K562 (cell line): ENCODE data around the gene CFHR2. TPM values are rescaled to one million over a fixed set of nuclear protein-coding genes. Genes with fewer than 3 reads are reported as not detected.
"Not testable (repeated sequence)": the region's sequence is repeated elsewhere in the genome, so short reads cannot be mapped to it uniquely, and the experiment has no call there.

Experiments
- ATAC-seq: fragments of 200-7000 bp; cut with Tn5 transposase; 3 replicates; pipeline ENCODE4 v1.9.1; 2020; ENCODE audit warnings: moderate library complexity
- BruUV-seq: library from RNA; stranded (reverse); fragments of 400-500 nt; replicated peaks from 2 replicates; lab custom pipeline; 2021; lab: Mats Ljungman, UMichigan
- CTCF ChIA-PET: fragments of 300-600 bp; formaldehyde crosslinking; extraction: SDS; loops from one replicate; lab custom pipeline; 2021; ENCODE audit warnings: low intra/inter-chr PET ratio; lab: Yijun Ruan, JAX
- POLR2A ChIA-PET: fragments of 300-600, 350-650 bp; sonication (Branson Sonifier 250); formaldehyde crosslinking; extraction: SDS; loops from one replicate; lab custom pipeline; 2021; ENCODE audit warnings: antibody characterized with exemption, inconsistent platforms; lab: Yijun Ruan, JAX
- DNase-seq, 4 experiments: peaks; one replicate each; pipeline versions ENCODE4 v3.0.0 to v3.0.0-alpha.2; 2011 to 2018; ENCODE audit warnings: low spot score in 3 of 4, mixed read lengths in 3 of 4; ENCODE audit errors: extremely low read depth in 1 of 4
- FAIRE-seq: peaks from 2 replicates; lab custom pipeline; 2011; peaks lifted over from hg19 to GRCh38; lab: Jason Lieb, UNC
- H2AFZ ChIP-seq: 2 replicates; pipeline ENCODE4 v1.6.0; 2011; ENCODE audit warnings: low read depth, low read length, control low read depth, inconsistent platforms
- H3K27ac ChIP-seq: fragments of 200-600 bp; 3 replicates; pipeline ENCODE4 v1.8.0; 2011; ENCODE audit warnings: low read depth, mild to moderate bottlenecking, control low read depth, inconsistent platforms, low read length, moderate library complexity, mixed read lengths; ENCODE audit errors: extremely low read depth
- H3K27me3 ChIP-seq, 2 experiments: fragments of 300-600 bp in 1 of 2; 2 replicates in 1 of 2; 3 replicates in 1 of 2; pipeline versions ENCODE4 v1.6.0 to v1.8.0; 2011; ENCODE audit warnings: inconsistent platforms in 2 of 2, low read length in 2 of 2, mild to moderate bottlenecking in 1 of 2, mixed read lengths in 1 of 2, moderate library complexity in 1 of 2; ENCODE audit not compliant: control insufficient read depth in 2 of 2, insufficient read depth in 2 of 2
- H3K36me3 ChIP-seq: fragments of 300-600 bp; 3 replicates; pipeline ENCODE4 v1.8.0; 2011; ENCODE audit warnings: mild to moderate bottlenecking, low read length, inconsistent platforms; ENCODE audit not compliant: control insufficient read depth, insufficient read depth
- H3K4me1 ChIP-seq, 2 experiments: fragments of 200-600 bp in 1 of 2; replicated peaks in 1 of 2; 2 replicates in 1 of 2; 3 replicates in 1 of 2; pipeline versions ENCODE4 v1.5.1 to v1.8.0; 2011; ENCODE audit warnings: inconsistent platforms in 2 of 2, low read length in 2 of 2, mild to moderate bottlenecking in 1 of 2, mixed read lengths in 1 of 2, moderate library complexity in 1 of 2; ENCODE audit not compliant: control insufficient read depth in 2 of 2, insufficient read depth in 2 of 2
- H3K4me2 ChIP-seq: 2 replicates; pipeline ENCODE4 v1.6.1; 2011; ENCODE audit warnings: low read length, control low read depth, inconsistent platforms, mixed read lengths; ENCODE audit not compliant: insufficient read depth
- H3K4me3 ChIP-seq: fragments of 200-600 bp; sonication (generic), shearing (Covaris generic); 2 replicates; pipeline ENCODE4 v1.5.1; 2016; ENCODE audit warnings: control low read depth, inconsistent platforms
- H3K79me2 ChIP-seq: fragments of 200-600 bp; 3 replicates; pipeline ENCODE4 v1.8.0; 2011; ENCODE audit warnings: low read length, inconsistent platforms; ENCODE audit not compliant: control insufficient read depth, insufficient read depth
- H3K9ac ChIP-seq, 2 experiments: 2 replicates each; pipeline versions ENCODE4 v1.6.0 to v1.6.1; 2011; ENCODE audit warnings: low read depth in 2 of 2, low read length in 2 of 2, control low read depth in 1 of 2, inconsistent platforms in 1 of 2, mild to moderate bottlenecking in 1 of 2, mixed read lengths in 1 of 2; ENCODE audit not compliant: insufficient read depth in 1 of 2
- H3K9me1 ChIP-seq: one replicate; pipeline ENCODE4 v1.6.0; 2011; ENCODE audit warnings: inconsistent platforms, mild to moderate bottlenecking, low read length, moderate library complexity; ENCODE audit not compliant: control insufficient read depth, insufficient read depth
- H3K9me3 ChIP-seq: replicated peaks from 2 replicates; pipeline ENCODE4 v1.5.1; 2011; ENCODE audit warnings: low read depth, low read length, inconsistent platforms; ENCODE audit not compliant: control insufficient read depth, insufficient read depth
- H4K20me1 ChIP-seq: replicated peaks from 2 replicates; pipeline ENCODE4 v1.6.1; 2011; ENCODE audit warnings: low read length, inconsistent platforms, mixed read lengths; ENCODE audit not compliant: control insufficient read depth, insufficient read depth
- CEBPB ChIP-seq: fragments of 450-650 bp; IDR thresholded peaks from 2 replicates; pipeline ENCODE4 v1.6.1; 2016; ENCODE audit warnings: missing genetic modification characterization, missing compliant biosample characterization
- CEBPG ChIP-seq, 3 experiments: fragments of 200-800 bp in 1 of 3; sonication (Bioruptor generic) in 1 of 3; sonication (generic) in 1 of 3; formaldehyde crosslinking in 1 of 3; IDR thresholded peaks in 2 of 3; conservative IDR thresholded peaks in 1 of 3; 2 replicates each; pipeline versions ENCODE4 v1.6.1 to v1.8.0; 2016 to 2022; ENCODE audit warnings: missing compliant biosample characterization in 2 of 3, missing genetic modification characterization in 2 of 3, mild to moderate bottlenecking in 1 of 3, missing genetic modification reagents in 1 of 3
- NFIC ChIP-seq: fragments of 450-650 bp; IDR thresholded peaks from 2 replicates; pipeline ENCODE4 v1.6.1; 2017; ENCODE audit warnings: mild to moderate bottlenecking, inconsistent platforms
- NFIX ChIP-seq: fragments of 250-450 bp; sonication (Bioruptor Pico); IDR thresholded peaks from 2 replicates; pipeline ENCODE4 v1.4.0; 2020; ENCODE audit warnings: low read depth, mild to moderate bottlenecking, moderate library complexity
- ZNF77 ChIP-seq: fragments of 250-450 bp; sonication (Bioruptor Pico); IDR thresholded peaks from 2 replicates; pipeline ENCODE4 v1.5.0; 2020
- ZSCAN29 ChIP-seq: fragments of 450-650 bp; IDR thresholded peaks from 2 replicates; pipeline ENCODE4 v1.6.1; 2017
- WGBS: fragments of 100-300 bp; shearing (Covaris generic); methylation state at CpG from one replicate; pipeline ENCODE4 v1.1.6; 2016; ENCODE audit warnings: low coverage, mixed read lengths; ENCODE audit not compliant: insufficient coverage; ENCODE audit errors: missing lambda C conversion rate; 5-methylcytosine and 5-hydroxymethylcytosine counted together
- in situ Hi-C: fragments of 300-500 bp; cut with MboI; formaldehyde crosslinking; loops from 4 replicates; pipeline ENCODE4 v1.15.0; 2018; ENCODE audit warnings: inconsistent platforms, mixed read lengths
- intact Hi-C: fragments of 100-400 bp; cut with micrococcal nuclease; formaldehyde crosslinking; loops from 2 replicates; pipeline ENCODE4 v1.14.2; 2022
- polyA plus RNA-seq, 8 experiments: library from polyadenylated mRNA; depleted of rRNA in 4 of 8; stranded (reverse) in 5 of 8; unstranded in 3 of 8; fragments of >200 nt; fragmentation: Nextera tagmentation in 2 of 8; fragmentation: Illumina TruSeq in 1 of 8; extraction: Ambion mirVana in 2 of 8; extraction: Trizol in 1 of 8; gene quantifications; 2 replicates each; pipeline versions ENCODE4 v1.2.1 to v1.2.3, GENCODE V29; 2011 to 2014; ENCODE audit warnings: inconsistent platforms in 1 of 8, missing spikeins in 1 of 8
- total RNA-seq, 7 experiments: library from RNA; depleted of rRNA in 6 of 7; stranded (reverse); fragments of >200 nt in 6 of 7; fragmentation: Illumina TruSeq in 2 of 7; extraction: Trizol in 2 of 7; gene quantifications; 2 replicates each; pipeline versions ENCODE4 v1.2.1 to v1.2.3, GENCODE V29; 2011 to 2021; ENCODE audit warnings: low replicate concordance in 1 of 7

The CFHR2 gene
- total and polyA plus RNA-seq, 9 of the 15 experiments (the other 6 are each of a cell fraction or from before 2014, with no cell fraction given) = not detected

- BruUV-seq = no TSS peak
- no peak overlapping the region for H3K4me2 ChIP-seq
- no peak overlapping the region for H3K9ac ChIP-seq
- ATAC-seq (no peak), DNase-seq (no peak), FAIRE-seq (no peak)
- no peak for TF ChIP-seq CEBPG (CRISPR knock-in tag; IDR thresholded peaks at IDR 0.05)
- peak; percentile 15 to 79; a peak in 2 of 4 replicates for TF ChIP-seq CEBPG (tag; conservative IDR thresholded peaks at IDR 0.05 in 1 of 2, IDR thresholded peaks at IDR 0.05 in 1 of 2)
- TF ChIP-seq ZNF77 (CRISPR knock-in tag) = no peak
- TF ChIP-seq CEBPB (tag) = peak; percentile 50; the same call in 1 of the 2 replicates
- no peak for TF ChIP-seq NFIC
- no peak for TF ChIP-seq ZSCAN29
- TF ChIP-seq NFIX (CRISPR knock-in tag) = no peak
- H3K27me3 ChIP-seq = no peaks in the 10 kb centered on the region
- in situ Hi-C loops = no loop called here
- no peaks in the 10 kb centered on the region for H3K36me3 ChIP-seq
- WGBS = 0% methylated on average over 1 of the region's 1 CpG
- no peak overlapping the region for H3K4me3 ChIP-seq
- H3K9me3 ChIP-seq = no peaks in the 10 kb centered on the region
- POLR2A ChIA-PET = no interaction called here
- H3K27ac ChIP-seq = no peak overlapping the region
- no peaks in the 10 kb centered on the region for H4K20me1 ChIP-seq
- intact Hi-C loops = no loop called here
- H2AFZ ChIP-seq = no peak overlapping the region
- H3K79me2 ChIP-seq = no peaks in the 10 kb centered on the region
- no peaks in the 10 kb centered on the region for H3K9me1 ChIP-seq
- H3K4me1 ChIP-seq = no peaks in the 10 kb centered on the region
- CTCF ChIA-PET = no interaction called here
Measured at GRCh38 chr1:196980859-196981258, 37.3 kb downstream of the CFHR2 start.

- CTCF ChIA-PET, H3K27ac ChIP-seq, H3K9me1 ChIP-seq, H4K20me1 ChIP-seq, H3K4me2 ChIP-seq, H3K27me3 ChIP-seq, H3K9ac ChIP-seq, intact Hi-C loops, BruUV-seq, DNase-seq, H3K36me3 ChIP-seq, ATAC-seq, in situ Hi-C loops, FAIRE-seq, H3K79me2 ChIP-seq, H3K4me1 ChIP-seq, H3K4me3 ChIP-seq, H2AFZ ChIP-seq, H3K9me3 ChIP-seq: not testable (repeated sequence)
- whole genome bisulfite sequencing = 6% methylated on average over 7 of the region's 7 CpGs
- POLR2A ChIA-PET = interaction anchor here (0.7 kb wide), 1 partner anchor 8 kb away, joined by 4 read pairs; no protein-coding TSS in a partner anchor
Measured at GRCh38 chr1:196982247-196982646, 38.7 kb downstream of the CFHR2 start.

GRCh38 chr1:196991919-196992651 is 48.5 kb downstream of the CFHR2 start:
- H3K79me2 ChIP-seq, intact Hi-C loops, H3K4me1 ChIP-seq, H3K9me1 ChIP-seq, H3K27ac ChIP-seq, CTCF ChIA-PET, POLR2A ChIA-PET, H3K36me3 ChIP-seq, H4K20me1 ChIP-seq, FAIRE-seq, in situ Hi-C loops, H2AFZ ChIP-seq, H3K4me3 ChIP-seq, H3K9me3 ChIP-seq, H3K27me3 ChIP-seq, BruUV-seq, H3K9ac ChIP-seq, ATAC-seq, H3K4me2 ChIP-seq: not testable (repeated sequence)
- 2% methylated on average over 11 of the region's 11 CpGs for WGBS
- peak in 1 of 4 experiments; percentile 23 for DNase-seq
